SK-N-MC (cell line): ENCODE measurements around the gene SF3A2.

Experiments used
- EZH2 ChIP-seq: fragments of 200-600 bp; sonication (generic); IDR thresholded peaks from one replicate; pipeline ENCODE4 v1.6.1; 2017; ENCODE audit warnings: antibody characterized with exemption
- POLR2AphosphoS5 ChIP-seq: IDR thresholded peaks from 2 replicates; pipeline ENCODE4 v1.6.1; 2012; ENCODE audit warnings: mild to moderate bottlenecking, low read depth, low read length, borderline replicate concordance

GRCh38 chr19:2199861-2200623, 36.6 kb upstream of the SF3A2 start:
- TF ChIP-seq POLR2AphosphoS5 (no peak), EZH2 (no peak)
